Ovary (tissue), 3 donors: Measurements from ENCODE around the gene KYAT1.

ENCODE experiments used
- CTCF ChIP-seq, 3 donors: fragments of 450-650 bp in 2 of 3; fragments of 200-600 bp in 1 of 3; IDR thresholded peaks; one replicate each; pipeline versions ENCODE4 v1.5.1 to v1.8.0; 2016 to 2022; ENCODE audit warnings: antibody characterized with exemption in 3 of 3, mild to moderate bottlenecking in 1 of 3
- EP300 ChIP-seq: sonication (generic); formaldehyde crosslinking; IDR thresholded peaks from one replicate; pipeline ENCODE4 v1.6.1; 2017; ENCODE audit warnings: antibody characterized with exemption
- POLR2A ChIP-seq: fragments of 450-650 bp; IDR thresholded peaks from one replicate; pipeline ENCODE4 v1.6.1; 2017; ENCODE audit warnings: antibody characterized with exemption, mild to moderate bottlenecking, moderate library complexity
- donor health status: DM: no; HTN: no; CAD: no.

- no peak for TF ChIP-seq CTCF (IDR thresholded peaks at IDR 0.05)
- no peak for TF ChIP-seq EP300
- no peak for TF ChIP-seq POLR2A
Observed at GRCh38 chr9:128808543-128808942, 73.2 kb downstream of the KYAT1 start.
